NT2/D1 (cell line): ENCODE measurements around the gene BICC1.

Experiments used
- SUZ12 ChIP-seq: IDR thresholded peaks from 2 replicates; pipeline ENCODE4 v1.6.1; 2011; ENCODE audit not compliant: insufficient read length, insufficient read depth; ENCODE audit errors: extremely low read depth
- YY1 ChIP-seq: IDR thresholded peaks from 2 replicates; pipeline ENCODE4 v1.6.1; 2011; ENCODE audit not compliant: insufficient read length, insufficient read depth
- ZNF274 ChIP-seq: IDR thresholded peaks from 2 replicates; pipeline ENCODE4 v1.6.1; 2011; ENCODE audit warnings: mild to moderate bottlenecking, low read depth, low read length

DNA sequence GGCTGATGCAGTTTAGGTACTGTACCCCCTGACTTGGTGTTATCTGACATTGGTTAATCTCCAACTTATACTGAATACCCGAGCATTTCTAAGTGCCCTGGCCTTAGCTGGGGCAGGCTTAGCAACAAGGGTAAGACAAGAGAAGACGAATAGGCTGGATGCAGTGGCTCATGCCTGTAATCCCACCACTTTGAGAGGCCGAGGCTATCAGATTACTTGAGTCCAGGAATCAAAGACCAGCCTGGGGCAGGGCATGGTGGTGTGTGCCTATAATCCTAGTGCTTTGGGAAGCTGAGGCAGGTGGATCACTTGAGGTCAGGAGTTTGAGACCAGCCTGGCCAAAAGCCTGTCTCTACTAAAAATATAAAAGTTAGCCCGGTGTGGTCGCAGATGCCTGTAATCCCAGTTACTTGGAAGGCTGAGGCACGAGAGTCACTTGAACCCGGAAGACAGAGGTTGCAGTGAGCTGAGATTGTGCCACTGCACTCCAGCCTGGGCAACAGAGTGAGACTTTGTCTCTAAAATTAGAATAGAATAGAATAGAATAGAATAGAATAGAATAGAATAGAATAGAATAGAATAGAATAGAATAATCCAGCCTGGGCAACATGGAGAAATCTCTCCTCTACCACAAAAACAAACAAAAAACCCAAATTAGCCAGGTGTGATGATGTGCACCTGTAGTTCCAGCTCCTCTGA lies 108.9 kb downstream of the BICC1 start:
- TF ChIP-seq YY1 (no peak), ZNF274 (no peak), SUZ12 (no peak)
